ENCODE measurements around the gene BCAS1.
"Not testable (repeated sequence)": the region's sequence is repeated elsewhere in the genome, so short reads cannot be mapped to it uniquely, and the experiment has no call there.

BCAS1 gene

GRCh38 chr20:54020868-54021267 is 49.5 kb downstream of the BCAS1 start:
- in situ Hi-C loops (cut with MboI; ENCODE audit: low sequenced_read_pairs), result no loop called here

GRCh38 chr20:54020348-54020747 is 50.0 kb downstream of the BCAS1 start:
- in situ Hi-C loops (cut with MboI; ENCODE audit: low sequenced_read_pairs), result no loop called here

DNA sequence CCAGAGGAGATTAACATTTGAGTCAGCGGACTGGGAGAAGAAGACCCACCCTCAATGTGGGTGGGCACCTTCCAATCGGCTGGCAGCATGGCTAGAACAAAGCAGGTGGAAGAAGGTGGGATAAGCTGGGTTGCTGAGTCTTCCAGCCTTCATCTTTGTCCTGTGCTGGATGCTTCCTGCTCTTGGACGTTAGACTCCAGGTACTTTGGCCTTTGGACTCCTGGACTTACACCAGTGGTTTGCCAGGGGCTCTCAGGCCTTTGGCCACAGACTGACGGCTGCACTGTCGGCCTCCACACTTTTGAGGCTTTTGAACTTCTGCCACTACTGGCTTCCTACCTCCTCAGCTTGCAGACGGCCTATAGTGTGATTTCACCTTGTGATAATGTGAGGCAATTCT is 50.8 kb downstream of the BCAS1 start:
- in situ Hi-C loops (cut with MboI; ENCODE audit: low sequenced_read_pairs), result no loop called here

DNA sequence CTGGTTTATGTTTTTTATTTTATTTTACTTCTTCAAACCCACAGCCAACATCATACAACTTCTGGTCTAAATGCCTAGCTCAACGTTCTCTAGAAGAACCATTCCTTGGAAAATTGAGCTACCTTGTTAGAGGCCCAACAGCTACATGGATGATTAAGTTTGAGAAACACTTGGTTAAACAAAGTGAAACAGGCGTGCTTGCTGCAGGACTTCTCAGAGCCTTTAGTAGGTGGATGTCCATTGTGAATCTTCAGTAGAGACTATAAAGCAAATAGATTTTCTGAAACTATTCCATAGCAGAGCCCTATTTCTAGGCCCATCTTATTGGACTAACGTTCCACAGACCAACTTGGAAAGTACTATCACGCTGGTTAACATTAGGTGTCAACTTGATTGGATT is 51.3 kb downstream of the BCAS1 start:
- in situ Hi-C loops (cut with MboI; ENCODE audit: low sequenced_read_pairs), result no loop called here

- in situ Hi-C loops (cut with MboI; ENCODE audit: low sequenced_read_pairs), result no loop called here
Measured at GRCh38 chr20:54017846-54018245, 52.5 kb downstream of the BCAS1 start.

- in situ Hi-C loops (cut with MboI; ENCODE audit: low sequenced_read_pairs), result no loop called here
Measured at GRCh38 chr20:54015496-54015895, 54.9 kb downstream of the BCAS1 start.

- in situ Hi-C loops (cut with MboI; ENCODE audit: low sequenced_read_pairs), result no loop called here
Measured at GRCh38 chr20:54014293-54014926, 56.0 kb downstream of the BCAS1 start.

DNA sequence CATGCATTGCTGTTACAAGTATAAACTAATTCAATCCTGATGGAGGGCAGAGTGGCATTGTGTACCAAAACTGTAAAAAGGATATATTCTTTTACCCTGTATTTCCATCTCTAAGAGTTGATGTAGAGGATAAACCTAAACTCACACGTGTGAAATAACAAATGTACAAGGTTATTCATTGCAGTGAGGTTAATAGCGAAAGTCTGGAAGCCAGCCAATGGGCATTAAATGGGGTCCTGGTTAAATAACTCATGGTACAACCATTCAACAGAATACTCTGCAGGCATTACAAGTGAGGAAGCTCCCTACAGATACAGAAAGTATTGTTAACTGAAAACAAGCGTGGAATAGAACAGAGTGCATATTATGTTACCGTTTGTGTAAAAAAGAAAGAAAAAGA is 56.9 kb downstream of the BCAS1 start:
- in situ Hi-C loops (cut with MboI; ENCODE audit: low sequenced_read_pairs), result no loop called here

DNA sequence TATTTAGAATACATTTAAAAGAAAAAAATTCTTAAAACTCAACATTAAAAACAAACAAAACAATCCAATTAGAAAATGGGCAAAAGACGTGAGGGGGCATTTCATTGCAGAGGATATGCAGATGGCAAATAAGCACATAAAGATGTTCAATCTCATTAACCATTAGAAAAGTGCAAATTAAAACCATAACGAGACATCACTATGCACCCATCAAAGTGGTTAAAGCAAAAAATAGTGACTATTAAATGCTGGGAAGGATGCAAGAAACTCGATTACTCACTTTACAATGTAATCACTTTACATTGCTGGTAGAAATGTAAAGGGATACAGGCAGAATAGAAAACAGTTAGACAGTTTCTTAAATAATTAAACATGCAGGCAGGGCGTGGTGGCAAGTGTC is 59.0 kb downstream of the BCAS1 start:
- in situ Hi-C loops (cut with MboI; ENCODE audit: low sequenced_read_pairs), result no loop called here

DNA sequence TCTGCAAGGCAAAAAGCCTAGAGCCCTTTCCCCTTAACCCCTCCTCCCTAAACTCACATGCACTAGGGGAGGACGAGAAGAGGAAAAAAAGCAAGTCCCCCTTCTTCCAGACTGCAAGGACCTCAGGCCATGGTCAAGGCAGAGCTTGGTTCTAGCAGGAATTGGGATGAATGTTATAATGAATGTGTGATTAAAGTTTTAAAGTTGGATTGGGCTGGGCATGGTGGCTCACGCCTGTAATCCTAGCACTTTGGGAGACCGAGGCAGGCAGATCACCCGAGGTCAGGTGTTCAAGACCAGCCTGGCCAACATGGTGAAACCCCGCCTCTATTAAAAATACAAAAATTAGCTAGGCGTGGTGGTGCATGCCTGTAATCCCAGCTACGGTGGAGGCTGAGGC is 64.2 kb downstream of the BCAS1 start:
- in situ Hi-C loops (cut with MboI; ENCODE audit: low sequenced_read_pairs), result not testable (repeated sequence)

GRCh38 chr20:54005524-54005923 is 64.9 kb downstream of the BCAS1 start:
- in situ Hi-C loops (cut with MboI; ENCODE audit: low sequenced_read_pairs), result no loop called here

DNA sequence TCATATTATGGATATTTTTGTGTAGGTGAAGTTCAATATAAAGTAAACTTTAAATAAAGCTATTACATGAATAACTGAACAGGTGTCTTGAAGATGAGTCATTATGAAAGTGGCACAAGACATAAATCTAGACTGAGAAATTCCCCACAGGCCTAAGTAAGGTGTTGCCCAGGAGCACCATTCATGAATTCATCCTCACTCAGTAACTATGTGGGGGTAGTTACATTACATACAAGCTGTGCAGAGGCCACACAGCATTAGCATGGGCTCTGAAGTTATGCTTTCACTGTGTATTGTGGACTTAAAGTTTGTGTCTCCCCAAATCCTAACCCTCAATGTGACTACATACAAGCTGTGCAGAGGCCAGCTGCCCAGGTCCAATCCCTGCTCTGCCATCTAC is 65.9 kb downstream of the BCAS1 start:
- in situ Hi-C loops (cut with MboI; ENCODE audit: low sequenced_read_pairs), result no loop called here

DNA sequence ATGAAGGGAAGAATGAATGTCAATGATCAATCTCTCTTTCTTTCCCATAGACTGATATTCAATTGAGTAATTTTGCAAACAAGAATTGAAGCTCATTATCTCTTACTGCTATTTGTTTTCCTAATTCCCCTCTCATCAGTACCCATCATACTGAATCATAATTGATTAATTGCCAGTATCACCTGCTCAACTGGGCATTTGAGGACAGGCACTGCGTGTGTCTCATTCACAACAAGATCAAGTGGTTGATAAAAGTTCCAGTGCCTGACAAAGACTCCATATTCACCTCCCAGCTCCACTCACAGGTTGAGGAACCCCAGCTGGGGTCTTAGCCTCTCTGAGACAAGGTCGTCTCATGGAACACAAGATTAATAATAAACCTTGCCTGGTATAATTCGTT is 67.7 kb downstream of the BCAS1 start:
- in situ Hi-C loops (cut with MboI; ENCODE audit: low sequenced_read_pairs), result no loop called here

GRCh38 chr20:54002056-54002575 is 68.3 kb downstream of the BCAS1 start:
- in situ Hi-C loops (cut with MboI; ENCODE audit: low sequenced_read_pairs), result no loop called here

- in situ Hi-C loops (cut with MboI; ENCODE audit: low sequenced_read_pairs), result no loop called here
Measured at GRCh38 chr20:54000914-54001313, 69.5 kb downstream of the BCAS1 start.

- in situ Hi-C loops (cut with MboI; ENCODE audit: low sequenced_read_pairs), result no loop called here
Measured at GRCh38 chr20:54000262-54000661, 70.1 kb downstream of the BCAS1 start.

DNA sequence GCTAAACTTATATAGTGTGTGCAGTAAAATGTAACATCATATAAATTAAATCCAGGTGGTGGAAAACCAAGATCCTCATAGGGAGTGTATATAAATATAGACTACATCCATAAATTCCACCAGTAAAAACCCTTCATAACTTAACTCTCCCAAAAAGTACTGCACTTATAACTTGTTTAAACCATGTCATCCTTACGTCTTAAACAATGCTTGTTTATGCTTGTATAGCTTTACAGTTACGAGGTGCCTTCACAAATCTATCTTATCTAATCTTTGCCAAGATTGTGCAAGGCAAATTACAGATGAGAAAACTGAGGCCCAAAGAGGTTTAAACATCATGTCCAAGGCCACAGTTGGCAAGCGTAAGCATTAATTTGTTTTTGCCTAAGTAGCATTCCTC is 71.3 kb downstream of the BCAS1 start:
- in situ Hi-C loops (cut with MboI; ENCODE audit: low sequenced_read_pairs), result no loop called here

DNA sequence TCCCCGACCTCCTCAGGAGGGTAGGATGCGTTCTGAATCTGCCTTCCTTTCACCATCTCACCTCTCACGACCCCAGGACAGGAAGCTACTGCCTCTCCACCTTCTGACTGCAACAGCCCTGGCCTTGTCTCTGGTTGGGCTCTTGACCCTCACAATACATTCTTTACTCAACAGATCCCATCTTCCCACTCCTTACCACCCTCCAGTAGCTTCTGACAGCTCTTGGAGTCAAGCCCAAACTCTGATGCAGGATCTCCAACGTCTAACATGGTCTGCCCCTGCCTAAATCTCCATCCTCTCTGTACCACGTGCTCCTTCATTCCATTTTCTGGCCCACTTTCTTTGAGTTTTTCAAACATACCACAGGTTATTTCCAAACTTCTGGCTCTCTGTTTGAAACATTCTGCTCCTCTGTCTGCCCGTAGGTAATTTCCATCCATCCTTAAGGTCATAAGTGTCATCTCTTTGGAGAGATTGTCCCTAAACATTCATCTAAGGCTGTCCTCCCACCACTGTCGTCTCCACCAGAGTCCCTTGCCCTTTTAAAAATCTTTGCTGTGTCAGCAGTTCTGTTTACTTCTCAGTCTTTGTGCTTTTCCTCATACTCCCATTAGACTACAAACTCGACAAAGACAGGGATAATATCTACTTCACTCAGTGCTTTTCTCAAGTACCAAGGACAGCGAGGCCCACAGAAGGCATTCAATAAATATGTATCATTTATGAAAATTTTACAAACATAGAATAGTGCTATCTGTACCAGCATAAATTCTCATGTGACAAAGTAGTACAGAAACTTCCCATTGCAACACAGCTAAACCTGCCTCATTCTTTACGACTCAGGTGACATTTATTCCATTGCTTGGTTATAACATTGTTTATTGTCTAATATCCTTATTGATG is 73.6 kb downstream of the BCAS1 start:
- in situ Hi-C loops (cut with MboI; ENCODE audit: low sequenced_read_pairs), result no loop called here

DNA sequence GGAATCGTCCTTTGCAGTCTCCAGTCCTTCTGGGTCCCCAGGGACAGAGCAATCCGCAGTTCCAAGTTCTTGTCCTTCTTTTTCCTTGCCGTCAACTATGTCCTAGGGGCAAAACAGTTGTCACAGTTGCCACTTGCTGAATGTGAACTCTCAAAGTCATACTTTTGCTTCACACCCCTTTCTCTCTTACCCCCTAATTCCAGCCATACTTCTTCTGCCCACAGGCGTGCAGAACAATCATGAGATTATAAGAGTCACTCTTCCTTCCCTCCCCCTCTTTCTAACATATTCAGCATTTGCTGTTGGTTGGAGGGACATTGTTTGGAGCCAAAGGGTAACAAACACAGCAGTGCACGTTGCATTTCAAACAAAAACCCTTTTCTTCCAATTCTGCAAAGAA is 74.4 kb downstream of the BCAS1 start:
- in situ Hi-C loops (cut with MboI; ENCODE audit: low sequenced_read_pairs), result no loop called here

- in situ Hi-C loops (cut with MboI; ENCODE audit: low sequenced_read_pairs), result no loop called here
Measured at GRCh38 chr20:53994088-53994487, 76.3 kb downstream of the BCAS1 start.

DNA sequence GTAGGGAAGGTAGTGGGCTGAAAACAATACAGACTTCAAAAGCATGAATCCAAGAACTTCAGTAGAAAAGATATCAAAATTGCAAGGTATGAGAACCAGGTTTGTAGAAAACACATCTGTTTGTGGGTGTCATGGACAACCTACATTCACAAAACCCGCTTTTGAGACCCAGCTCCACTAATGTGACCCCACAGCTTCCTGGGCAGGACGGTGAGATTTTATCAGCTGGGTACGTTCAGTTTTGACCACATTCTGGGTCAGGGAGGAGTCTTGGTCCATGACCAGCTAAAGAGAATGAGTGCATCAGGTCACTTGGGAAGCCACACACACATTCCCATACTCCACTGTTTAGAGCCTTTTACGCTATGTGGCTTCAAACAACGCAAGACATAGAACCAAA is 77.1 kb downstream of the BCAS1 start:
- in situ Hi-C loops (cut with MboI; ENCODE audit: low sequenced_read_pairs), result no loop called here

GRCh38 chr20:53990768-53991450 is 79.5 kb downstream of the BCAS1 start:
- in situ Hi-C loops (cut with MboI; ENCODE audit: low sequenced_read_pairs), result no loop called here

Measured in hTERT RPE-1 (cell line).